Measurements from ENCODE around the gene OR8B12.

Gene OR8B12

GRCh38 chr11:124511745-124512144 lies 31.7 kb downstream of the OR8B12 start:
- no peak overlapping the region for H3K4me3 ChIP-seq (ENCODE audit: low read length)
- no peak for DNase-seq (ENCODE audit: low read depth)
- TF ChIP-seq, protein P1, sequence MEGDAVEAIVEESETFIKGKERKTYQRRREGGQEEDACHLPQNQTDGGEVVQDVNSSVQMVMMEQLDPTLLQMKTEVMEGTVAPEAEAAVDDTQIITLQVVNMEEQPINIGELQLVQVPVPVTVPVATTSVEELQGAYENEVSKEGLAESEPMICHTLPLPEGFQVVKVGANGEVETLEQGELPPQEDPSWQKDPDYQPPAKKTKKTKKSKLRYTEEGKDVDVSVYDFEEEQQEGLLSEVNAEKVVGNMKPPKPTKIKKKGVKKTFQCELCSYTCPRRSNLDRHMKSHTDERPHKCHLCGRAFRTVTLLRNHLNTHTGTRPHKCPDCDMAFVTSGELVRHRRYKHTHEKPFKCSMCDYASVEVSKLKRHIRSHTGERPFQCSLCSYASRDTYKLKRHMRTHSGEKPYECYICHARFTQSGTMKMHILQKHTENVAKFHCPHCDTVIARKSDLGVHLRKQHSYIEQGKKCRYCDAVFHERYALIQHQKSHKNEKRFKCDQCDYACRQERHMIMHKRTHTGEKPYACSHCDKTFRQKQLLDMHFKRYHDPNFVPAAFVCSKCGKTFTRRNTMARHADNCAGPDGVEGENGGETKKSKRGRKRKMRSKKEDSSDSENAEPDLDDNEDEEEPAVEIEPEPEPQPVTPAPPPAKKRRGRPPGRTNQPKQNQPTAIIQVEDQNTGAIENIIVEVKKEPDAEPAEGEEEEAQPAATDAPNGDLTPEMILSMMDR (conservative IDR thresholded peaks at IDR 0.05; ENCODE audit: low read length) = no peak

- no peak for DNase-seq (ENCODE audit: low read depth)
- H3K4me3 ChIP-seq (ENCODE audit: low read length) = no peak overlapping the region
- TF ChIP-seq, protein P1 (conservative IDR thresholded peaks at IDR 0.05; ENCODE audit: low read length) = no peak
Measured at GRCh38 chr11:124510279-124510678, 33.2 kb downstream of the OR8B12 start.

- H3K4me3 ChIP-seq (ENCODE audit: low read length) = no peak overlapping the region
- TF ChIP-seq, protein P1 (conservative IDR thresholded peaks at IDR 0.05; ENCODE audit: low read length) = no peak
- DNase-seq (ENCODE audit: low read depth) = no peak
Measured at GRCh38 chr11:124499711-124500110, 43.7 kb downstream of the OR8B12 start.

- TF ChIP-seq, protein P1 (conservative IDR thresholded peaks at IDR 0.05; ENCODE audit: low read length) = no peak
- no peak for DNase-seq (ENCODE audit: low read depth)
- no peak overlapping the region for H3K4me3 ChIP-seq (ENCODE audit: low read length)
Measured at GRCh38 chr11:124493016-124493655, 50.3 kb downstream of the OR8B12 start.

Data from AG10803 (cell line).